ENCODE data around the gene TMIE. TPM values are rescaled to one million over a fixed set of nuclear protein-coding genes. Genes with fewer than 3 reads are reported as not detected.
"Not testable (repeated sequence)": the region's sequence is repeated elsewhere in the genome, so short reads cannot be mapped to it uniquely, and the experiment has no call there.

Gene TMIE
- polyA plus RNA-seq, 1 donor (not counting 4 experiments of a cell fraction or from before 2014, with no cell fraction given): 0.07 TPM

GRCh38 chr3:46703013-46703520, 1.9 kb downstream of the TMIE start:
- no peak overlapping the region for H3K27ac ChIP-seq (ENCODE audit: control insufficient read depth, insufficient read depth, low read length)
- no peak overlapping the region for H2AFZ ChIP-seq (ENCODE audit: control insufficient read depth, low read length)
- H3K36me3 ChIP-seq (ENCODE audit: control insufficient read depth in 2 of 2, extremely low read depth in 1 of 2, insufficient read depth in 2 of 2, low read length in 2 of 2): no peaks in the 10 kb centered on the region
- peaks cover 33% of the 10 kb centered on the region for H3K27me3 ChIP-seq (ENCODE audit: control insufficient read depth, extremely low read depth, insufficient read depth, low read length)
- H4K20me1 ChIP-seq (ENCODE audit: control insufficient read depth, extremely low read depth, insufficient read depth, low read length): no peaks in the 10 kb centered on the region
- dilution Hi-C loops (cut with MboI; ENCODE audit: extremely low pct_ligation_motif_present, low sequenced_read_pairs): no loop called here
- H3K9me3 ChIP-seq (ENCODE audit: control insufficient read depth, low read depth, low read length): no peaks in the 10 kb centered on the region
- H3K9ac ChIP-seq (ENCODE audit: control insufficient read depth, extremely low read depth, insufficient read depth, low read length): no peak overlapping the region
- FAIRE-seq: no peak
- no peak for DNase-seq (ENCODE audit: low read depth, low spot score)
- H3K4me2 ChIP-seq (ENCODE audit: control insufficient read depth, extremely low read depth, insufficient read depth, low read depth, low read length): no peak overlapping the region
- no peaks in the 10 kb centered on the region for H3K79me2 ChIP-seq (ENCODE audit: control insufficient read depth, insufficient read depth, low read length)
- no peaks in the 10 kb centered on the region for H3K9me1 ChIP-seq (ENCODE audit: control insufficient read depth, extremely low read depth, insufficient read depth, low read length)
- TF ChIP-seq EZH2 (IDR thresholded peaks at IDR 0.05; ENCODE audit: low read length) (no peak), CTCF (optimal IDR thresholded peaks at IDR 0.05 in 1 of 3, IDR thresholded peaks at IDR 0.05 in 1 of 3, conservative IDR thresholded peaks at IDR 0.05 in 1 of 3; ENCODE audit: extremely low read depth in 1 of 3, insufficient read depth in 2 of 3, low read length in 3 of 3) (no peak)
- H3K4me3 ChIP-seq (ENCODE audit: control insufficient read depth in 2 of 3, extremely low read depth in 1 of 3, insufficient read depth in 2 of 3, low read depth in 1 of 3, low read length in 3 of 3): no peak overlapping the region
- no peaks in the 10 kb centered on the region for H3K4me1 ChIP-seq (ENCODE audit: control insufficient read depth, extremely low read depth, insufficient read depth, low read length)

- dilution Hi-C loops (cut with MboI; ENCODE audit: extremely low pct_ligation_motif_present, low sequenced_read_pairs): not testable (repeated sequence)
These were observed 3.2 kb downstream of the TMIE start for GRCh38 chr3:46704346-46704745.

GRCh38 chr3:46705022-46705530, 3.9 kb downstream of the TMIE start:
- dilution Hi-C loops (cut with MboI; ENCODE audit: extremely low pct_ligation_motif_present, low sequenced_read_pairs): no loop called here
- Histone ChIP-seq H3K27me3 (ENCODE audit: control insufficient read depth, extremely low read depth, insufficient read depth, low read length) (peaks cover 33% of the 10 kb centered on the region), H3K9me3 (ENCODE audit: control insufficient read depth, low read depth, low read length) (no peaks in the 10 kb centered on the region), H3K36me3 (ENCODE audit: control insufficient read depth in 2 of 2, extremely low read depth in 1 of 2, insufficient read depth in 2 of 2, low read length in 2 of 2) (no peaks in the 10 kb centered on the region), H3K4me2 (ENCODE audit: control insufficient read depth, extremely low read depth, insufficient read depth, low read depth, low read length) (no peak overlapping the region), H3K4me3 (ENCODE audit: control insufficient read depth in 2 of 3, extremely low read depth in 1 of 3, insufficient read depth in 2 of 3, low read depth in 1 of 3, low read length in 3 of 3) (no peak overlapping the region), H3K9me1 (ENCODE audit: control insufficient read depth, extremely low read depth, insufficient read depth, low read length) (no peaks in the 10 kb centered on the region), H3K4me1 (ENCODE audit: control insufficient read depth, extremely low read depth, insufficient read depth, low read length) (no peaks in the 10 kb centered on the region), H3K27ac (ENCODE audit: control insufficient read depth, insufficient read depth, low read length) (no peak overlapping the region), H2AFZ (ENCODE audit: control insufficient read depth, low read length) (no peak overlapping the region), H3K79me2 (ENCODE audit: control insufficient read depth, insufficient read depth, low read length) (no peaks in the 10 kb centered on the region), H3K9ac (ENCODE audit: control insufficient read depth, extremely low read depth, insufficient read depth, low read length) (no peak overlapping the region), H4K20me1 (ENCODE audit: control insufficient read depth, extremely low read depth, insufficient read depth, low read length) (no peaks in the 10 kb centered on the region)
- FAIRE-seq (peak; percentile 95), DNase-seq (ENCODE audit: low read depth, low spot score) (no peak)
- TF ChIP-seq CTCF (optimal IDR thresholded peaks at IDR 0.05 in 1 of 3, IDR thresholded peaks at IDR 0.05 in 1 of 3, conservative IDR thresholded peaks at IDR 0.05 in 1 of 3; ENCODE audit: extremely low read depth in 1 of 3, insufficient read depth in 2 of 3, low read length in 3 of 3) (peak in 2 of 3 experiments; percentile 86 to 95), EZH2 (IDR thresholded peaks at IDR 0.05; ENCODE audit: low read length) (no peak)

More at GRCh38 chr3:46704346-46704745, 3.2 kb downstream of the TMIE start:
- not testable (repeated sequence) for FAIRE-seq; H3K79me2 ChIP-seq (ENCODE audit: control insufficient read depth, insufficient read depth, low read length); H3K27ac ChIP-seq (ENCODE audit: control insufficient read depth, insufficient read depth, low read length); H3K4me2 ChIP-seq (ENCODE audit: control insufficient read depth, extremely low read depth, insufficient read depth, low read depth, low read length); H3K9ac ChIP-seq (ENCODE audit: control insufficient read depth, extremely low read depth, insufficient read depth, low read length); H3K36me3 ChIP-seq (ENCODE audit: control insufficient read depth in 2 of 2, extremely low read depth in 1 of 2, insufficient read depth in 2 of 2, low read length in 2 of 2); DNase-seq (ENCODE audit: low read depth, low spot score); H3K9me1 ChIP-seq (ENCODE audit: control insufficient read depth, extremely low read depth, insufficient read depth, low read length); H3K4me1 ChIP-seq (ENCODE audit: control insufficient read depth, extremely low read depth, insufficient read depth, low read length); H3K9me3 ChIP-seq (ENCODE audit: control insufficient read depth, low read depth, low read length); H4K20me1 ChIP-seq (ENCODE audit: control insufficient read depth, extremely low read depth, insufficient read depth, low read length); H2AFZ ChIP-seq (ENCODE audit: control insufficient read depth, low read length); H3K4me3 ChIP-seq (ENCODE audit: control insufficient read depth in 2 of 3, extremely low read depth in 1 of 3, insufficient read depth in 2 of 3, low read depth in 1 of 3, low read length in 3 of 3)
- peaks cover 33% of the 10 kb centered on the region for H3K27me3 ChIP-seq (ENCODE audit: control insufficient read depth, extremely low read depth, insufficient read depth, low read length)
